Osteoblast (primary cell): ENCODE results near the gene SH3RF3. TPM values are rescaled to one million over a fixed set of nuclear protein-coding genes. Genes with fewer than 3 reads are reported as not detected.

ENCODE experiments used
- DNase-seq: peaks from one replicate; pipeline ENCODE4 v3.0.0; 2011; ENCODE audit warnings: low spot score, mixed read lengths; ENCODE audit not compliant: insufficient read length; ENCODE audit errors: missing footprints
- H2AFZ ChIP-seq: 2 replicates; pipeline ENCODE4 v1.6.0; 2011; ENCODE audit warnings: mild to moderate bottlenecking, low read length
- H3K27ac ChIP-seq: 2 replicates; pipeline ENCODE4 v1.5.1; 2011; ENCODE audit warnings: mild to moderate bottlenecking, low read depth, low read length, moderate library complexity
- H3K27me3 ChIP-seq: 2 replicates; pipeline ENCODE4 v1.6.0; 2012; ENCODE audit warnings: mild to moderate bottlenecking, control low read depth, inconsistent platforms, low read length, moderate library complexity; ENCODE audit not compliant: insufficient read depth
- H3K36me3 ChIP-seq: 2 replicates; pipeline ENCODE4 v1.5.1; 2011; ENCODE audit warnings: mild to moderate bottlenecking, low read length, control low read depth, moderate library complexity; ENCODE audit not compliant: insufficient read depth
- H3K4me1 ChIP-seq: 2 replicates; pipeline ENCODE4 v1.5.1; 2011; ENCODE audit warnings: mild to moderate bottlenecking, low read length, control low read depth, moderate library complexity; ENCODE audit not compliant: insufficient read depth
- H3K4me2 ChIP-seq: 2 replicates; pipeline ENCODE4 v1.6.0; 2011; ENCODE audit warnings: mild to moderate bottlenecking, low read length; ENCODE audit not compliant: insufficient read depth
- H3K4me3 ChIP-seq: fragments of 200-600 bp; sonication (generic); 3 replicates; pipeline ENCODE4 v1.5.1; 2012; ENCODE audit warnings: mild to moderate bottlenecking, low read length, inconsistent platforms; ENCODE audit not compliant: insufficient read depth
- H3K79me2 ChIP-seq: 2 replicates; pipeline ENCODE4 v1.6.0; 2012; ENCODE audit warnings: mild to moderate bottlenecking, low read length, control low read depth, inconsistent platforms; ENCODE audit not compliant: insufficient read depth
- H3K9me3 ChIP-seq: 2 replicates; pipeline ENCODE4 v1.5.1; 2011; ENCODE audit warnings: low read depth, low read length, control low read depth
- H4K20me1 ChIP-seq: 2 replicates; pipeline ENCODE4 v1.6.0; 2012; ENCODE audit warnings: mild to moderate bottlenecking, low read length, control low read depth; ENCODE audit not compliant: insufficient read depth
- CTCF ChIP-seq: IDR thresholded peaks from 2 replicates; pipeline ENCODE4 v1.5.1; 2011; ENCODE audit warnings: mild to moderate bottlenecking, low read depth, low read length, moderate library complexity; ENCODE audit errors: extremely low read depth
- total RNA-seq: library from RNA; depleted of rRNA; stranded (reverse); fragments of >200 nt; gene quantifications from 2 replicates; pipeline ENCODE4 v1.2.3, GENCODE V29; 2012

SH3RF3 gene
- total RNA-seq, 1 donor = 14.8 TPM

GRCh38 chr2:109211315-109211714 lies 82.3 kb downstream of the SH3RF3 start:
- Histone ChIP-seq H3K4me2 (no peak overlapping the region), H3K36me3 (no peaks in the 10 kb centered on the region), H3K27ac (no peak overlapping the region), H3K4me1 (peaks cover 49% of the 10 kb centered on the region), H3K9me3 (no peaks in the 10 kb centered on the region), H3K27me3 (no peaks in the 10 kb centered on the region), H3K4me3 (no peak overlapping the region), H4K20me1 (peaks cover 66% of the 10 kb centered on the region), H2AFZ (no peak overlapping the region), H3K79me2 (peaks cover 60% of the 10 kb centered on the region)
- DNase-seq = no peak
- no peak for TF ChIP-seq CTCF

- H3K4me3 ChIP-seq = no peak overlapping the region
- DNase-seq = no peak
- peak overlapping the region; percentile 63 for H3K4me2 ChIP-seq
- H4K20me1 ChIP-seq = peaks cover 81% of the 10 kb centered on the region
- peaks cover 49% of the 10 kb centered on the region for H3K4me1 ChIP-seq
- no peak for TF ChIP-seq CTCF
- no peaks in the 10 kb centered on the region for H3K36me3 ChIP-seq
- H2AFZ ChIP-seq = no peak overlapping the region
- H3K9me3 ChIP-seq = no peaks in the 10 kb centered on the region
- no peak overlapping the region for H3K27ac ChIP-seq
- peaks cover 63% of the 10 kb centered on the region for H3K79me2 ChIP-seq
- H3K27me3 ChIP-seq = no peaks in the 10 kb centered on the region
Observed at GRCh38 chr2:109212836-109213563, 84.0 kb downstream of the SH3RF3 start.

GRCh38 chr2:109213646-109214433 lies 84.8 kb downstream of the SH3RF3 start:
- Histone ChIP-seq H3K27me3 (peaks cover 3% of the 10 kb centered on the region), H3K27ac (peak overlapping the region; percentile 18), H3K4me1 (peaks cover 46% of the 10 kb centered on the region), H3K36me3 (no peaks in the 10 kb centered on the region), H3K79me2 (peaks cover 57% of the 10 kb centered on the region), H3K4me2 (peak overlapping the region; percentile 63), H2AFZ (no peak overlapping the region), H3K4me3 (peak overlapping the region; percentile 15), H3K9me3 (no peaks in the 10 kb centered on the region), H4K20me1 (peaks cover 84% of the 10 kb centered on the region)
- TF ChIP-seq CTCF = no peak
- DNase-seq = peak; percentile 97
